Transverse colon (tissue), 4 donors: ENCODE data around the gene CDH19. TPM values are rescaled to one million over a fixed set of nuclear protein-coding genes. Genes with fewer than 3 reads are reported as not detected.

Experiments used
- DNase-seq: peaks from one replicate; pipeline ENCODE4 v3.0.0-alpha.2; 2019
- H3K27ac ChIP-seq, 4 donors: fragments of 200-600 bp; sonication (generic); 2 replicates each; pipeline ENCODE4 v1.5.1; 2016 to 2018; ENCODE audit warnings: inconsistent platforms in 4 of 4
- H3K27me3 ChIP-seq: fragments of 200-600 bp; sonication (generic); 2 replicates; pipeline ENCODE4 v1.5.1; 2017; ENCODE audit warnings: inconsistent platforms
- H3K36me3 ChIP-seq, 4 donors: fragments of 200-600 bp; sonication (generic); 2 replicates each; pipeline ENCODE4 v1.5.1; 2017 to 2019; ENCODE audit warnings: inconsistent platforms in 4 of 4
- H3K4me1 ChIP-seq, 4 donors: fragments of 200-600 bp; sonication (generic); 2 replicates each; pipeline ENCODE4 v1.5.1; 2017 to 2020; ENCODE audit warnings: inconsistent platforms in 4 of 4
- H3K4me3 ChIP-seq, 4 donors: fragments of 200-600 bp; sonication (generic); 1 replicate in 1 of 4; 2 replicates in 3 of 4; pipeline versions ENCODE4 v1.5.1 to v1.6.1; 2017 to 2019; ENCODE audit warnings: inconsistent platforms in 4 of 4
- H3K9me3 ChIP-seq, 2 donors: fragments of 200-600 bp; sonication (generic); 2 replicates each; pipeline ENCODE4 v1.5.1; 2017 to 2019; ENCODE audit warnings: inconsistent platforms in 2 of 2
- CTCF ChIP-seq, 5 experiments: fragments of 200-600 bp in 3 of 5; fragments of 450-650 bp in 2 of 5; sonication (generic) in 3 of 5; IDR thresholded peaks; 1 replicate in 2 of 5; 2 replicates in 3 of 5; pipeline ENCODE4 v1.5.1; 2016 to 2017; ENCODE audit warnings: antibody characterized with exemption in 5 of 5, inconsistent platforms in 3 of 5, mild to moderate bottlenecking in 2 of 5, moderate library complexity in 1 of 5
- EP300 ChIP-seq: sonication (generic); formaldehyde crosslinking; IDR thresholded peaks from one replicate; pipeline ENCODE4 v1.6.1; 2017; ENCODE audit warnings: antibody characterized with exemption, low read depth
- POLR2A ChIP-seq: fragments of 450-650 bp; IDR thresholded peaks from one replicate; pipeline ENCODE4 v1.6.1; 2016; ENCODE audit warnings: antibody characterized with exemption, mild to moderate bottlenecking, moderate library complexity
- POLR2AphosphoS5 ChIP-seq, 3 donors: sonication (generic); formaldehyde crosslinking; IDR thresholded peaks; one replicate each; pipeline ENCODE4 v1.6.1; 2016; ENCODE audit warnings: antibody characterized with exemption in 3 of 3
- WGBS, 2 donors: methylation state at CpG; one replicate each; pipeline ENCODE4 v1.1.5; 2018; ENCODE audit warnings: low coverage in 1 of 2; 5-methylcytosine and 5-hydroxymethylcytosine counted together
- in situ Hi-C, 4 donors: fragments of 200-750 bp; cut with MboI; loops; one replicate each; pipeline versions ENCODE4 v1.15.0 to v1.15.1; 2017; ENCODE audit warnings: low sequenced_read_pairs in 3 of 4, low pct_ligation_motif_present in 1 of 4, low pct_unique_long_range_greater_than_20kb in 1 of 4
- intact Hi-C: fragments of 100-400 bp; cut with DNase I; formaldehyde crosslinking; loops from one replicate; pipeline ENCODE4 v1.15.1; 2023; ENCODE audit warnings: low total_unique reads
- total RNA-seq, 4 donors: library from RNA; depleted of rRNA; stranded (reverse); fragments of >200 nt; gene quantifications; one replicate each; pipeline ENCODE4 v1.1.0, GENCODE V29; 2016

CDH19 gene
- total RNA-seq, 4 donors from 2014 or later = 8.2 to 57.1 (median 8.7) TPM

DNA sequence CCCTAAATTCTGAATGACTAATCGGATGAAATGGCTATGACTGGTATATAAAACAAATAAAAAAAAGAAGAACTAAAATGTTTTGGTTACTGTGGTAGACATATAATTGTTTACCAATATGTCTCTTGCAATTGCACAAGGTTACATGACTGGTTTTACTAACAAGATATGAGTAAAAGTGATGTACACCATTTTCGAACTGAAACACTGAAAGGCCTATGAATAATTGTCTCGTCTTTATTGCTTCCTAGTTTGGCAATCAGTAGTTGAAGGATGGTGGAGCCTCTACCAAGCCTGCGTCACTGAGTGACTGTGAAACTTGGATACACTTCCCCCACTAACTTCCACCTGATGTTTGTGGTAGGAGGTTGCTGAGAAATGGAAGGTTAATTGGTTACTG lies 16.5 kb downstream of the CDH19 start:
- intact Hi-C loops (no loop called here), in situ Hi-C loops (no loop called here)
- Histone ChIP-seq H3K4me3 (no peak overlapping the region), H3K36me3 (no peaks in the 10 kb centered on the region), H3K27ac (no peak overlapping the region), H3K27me3 (no peaks in the 10 kb centered on the region), H3K9me3 (no peaks in the 10 kb centered on the region), H3K4me1 (no peaks in the 10 kb centered on the region)
- no peak for DNase-seq
- 45 to 74% methylated on average over 3 to 4 of the region's 4 CpGs for WGBS, 2 donors
- TF ChIP-seq EP300 = no peak
- no peak for TF ChIP-seq POLR2A
- TF ChIP-seq CTCF (IDR thresholded peaks at IDR 0.05) = no peak
- TF ChIP-seq POLR2AphosphoS5 (IDR thresholded peaks at IDR 0.05) = no peak

GRCh38 chr18:66582211-66582610 lies 21.7 kb downstream of the CDH19 start:
- no peak overlapping the region for H3K4me3 ChIP-seq
- no peaks in the 10 kb centered on the region for H3K27me3 ChIP-seq
- DNase-seq = no peak
- no peaks in the 10 kb centered on the region for H3K4me1 ChIP-seq
- no peaks in the 10 kb centered on the region for H3K9me3 ChIP-seq
- no peak overlapping the region for H3K27ac ChIP-seq
- intact Hi-C loops = no loop called here
- in situ Hi-C loops = no loop called here
- no peaks in the 10 kb centered on the region for H3K36me3 ChIP-seq
- no peak for TF ChIP-seq CTCF (IDR thresholded peaks at IDR 0.05)
- TF ChIP-seq POLR2AphosphoS5 (IDR thresholded peaks at IDR 0.05) = no peak
- no peak for TF ChIP-seq POLR2A
- no peak for TF ChIP-seq EP300

- Histone ChIP-seq H3K36me3 (no peaks in the 10 kb centered on the region), H3K9me3 (no peaks in the 10 kb centered on the region), H3K4me3 (no peak overlapping the region), H3K27me3 (no peaks in the 10 kb centered on the region), H3K27ac (no peak overlapping the region), H3K4me1 (no peaks in the 10 kb centered on the region)
- 90% methylated on average over 2 of the region's 2 CpGs; no CpG with 5 or more reads in 1 of the 2 donors for WGBS, 2 donors
- in situ Hi-C loops = no loop called here
- TF ChIP-seq POLR2A (no peak), EP300 (no peak), CTCF (IDR thresholded peaks at IDR 0.05) (no peak), POLR2AphosphoS5 (IDR thresholded peaks at IDR 0.05) (no peak)
- intact Hi-C loops = no loop called here
- DNase-seq = no peak
Observed at GRCh38 chr18:66575263-66575662, 28.6 kb downstream of the CDH19 start.

DNA sequence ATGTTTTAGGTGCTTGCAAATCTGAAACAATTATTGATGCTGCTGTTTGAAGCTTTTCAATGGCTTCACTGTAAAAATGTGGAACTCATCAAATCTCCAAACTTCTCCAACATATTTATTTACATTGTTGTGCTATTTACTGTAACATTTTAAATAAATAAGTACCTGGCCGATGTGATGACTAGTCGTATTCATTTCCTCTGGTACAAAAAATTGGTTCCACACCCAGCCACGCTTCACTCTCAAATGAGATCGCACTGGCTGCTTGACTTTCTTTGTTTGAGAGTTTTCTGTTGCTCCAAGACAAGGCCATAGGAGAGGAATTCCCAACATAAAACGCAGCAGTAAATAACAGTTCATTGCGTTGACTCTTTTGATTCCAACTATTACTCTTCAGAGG lies 32.0 kb downstream of the CDH19 start:
- WGBS, 2 donors = 64 to 66% methylated on average over 6 of the region's 6 CpGs
- Histone ChIP-seq H3K27ac (no peak overlapping the region), H3K4me1 (no peaks in the 10 kb centered on the region), H3K36me3 (no peaks in the 10 kb centered on the region), H3K9me3 (no peaks in the 10 kb centered on the region), H3K27me3 (no peaks in the 10 kb centered on the region), H3K4me3 (no peak overlapping the region)
- intact Hi-C loops = no loop called here
- no peak for TF ChIP-seq POLR2A
- TF ChIP-seq EP300 = no peak
- no peak for TF ChIP-seq CTCF (IDR thresholded peaks at IDR 0.05)
- no peak for TF ChIP-seq POLR2AphosphoS5 (IDR thresholded peaks at IDR 0.05)
- in situ Hi-C loops = no loop called here
- DNase-seq = no peak
